Nephron (organoid): ENCODE measurements around the gene DCLRE1A.
"Not testable (repeated sequence)": the region's sequence is repeated elsewhere in the genome, so short reads cannot be mapped to it uniquely, and the experiment has no call there.

ENCODE experiments used
- H3K27ac Mint-ChIP-seq, 3 experiments: 2 replicates each; pipeline ENCODE4 v1.8.0; 2020; ENCODE audit warnings: mixed read lengths in 3 of 3, mild to moderate bottlenecking in 2 of 3, moderate library complexity in 1 of 3
- H3K27me3 Mint-ChIP-seq: 2 replicates; pipeline ENCODE4 v1.8.0; 2021; ENCODE audit warnings: low read depth, mild to moderate bottlenecking, moderate library complexity, mixed read lengths
- H3K36me3 Mint-ChIP-seq: 2 replicates; pipeline ENCODE4 v1.8.0; 2020; ENCODE audit warnings: low read depth, mixed read lengths
- H3K4me1 Mint-ChIP-seq: 2 replicates; pipeline ENCODE4 v1.8.0; 2020; ENCODE audit warnings: mixed read lengths
- H3K4me3 Mint-ChIP-seq, 3 experiments: 2 replicates each; pipeline ENCODE4 v1.8.0; 2020; ENCODE audit warnings: mild to moderate bottlenecking in 3 of 3, mixed read lengths in 3 of 3, moderate library complexity in 2 of 3
- H3K9me3 Mint-ChIP-seq: 2 replicates; pipeline ENCODE4 v1.8.0; 2020; ENCODE audit warnings: mixed read lengths
- TF ChIP-seq, protein P1 (sequence below), 3 experiments: fragments of 200-600 bp; sonication (generic); IDR thresholded peaks; one replicate each; pipeline ENCODE4 v1.5.0; 2021; ENCODE audit warnings: antibody characterized with exemption in 3 of 3; ENCODE audit not compliant: unreplicated experiment in 3 of 3

DCLRE1A gene

DNA sequence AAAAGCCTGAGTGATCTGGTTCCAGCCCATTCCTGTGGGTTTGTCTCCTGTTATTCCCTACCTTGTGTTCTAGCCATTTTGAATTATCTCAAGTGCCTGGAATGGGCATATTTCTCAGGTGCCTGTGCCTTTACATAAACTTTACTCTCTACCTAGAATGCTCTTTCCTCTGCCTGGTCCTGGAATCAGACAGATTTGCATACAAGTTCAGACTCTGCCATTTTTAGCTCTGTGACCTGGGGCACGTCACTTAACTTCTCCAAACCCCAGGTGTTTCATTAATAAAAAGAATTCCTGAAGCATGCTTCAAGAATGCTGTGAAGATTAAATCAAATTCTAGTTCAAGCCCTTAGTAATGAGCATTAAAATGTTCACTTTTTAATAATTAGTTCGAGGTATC is 7.8 kb downstream of the DCLRE1A start:
- Mint-ChIP-seq H3K27ac (no peak overlapping the region), H3K4me1 (peaks cover 10% of the 10 kb centered on the region), H3K9me3 (no peaks in the 10 kb centered on the region), H3K27me3 (no peaks in the 10 kb centered on the region), H3K4me3 (no peak overlapping the region), H3K36me3 (peaks cover 10% of the 10 kb centered on the region)
- TF ChIP-seq, protein P1, sequence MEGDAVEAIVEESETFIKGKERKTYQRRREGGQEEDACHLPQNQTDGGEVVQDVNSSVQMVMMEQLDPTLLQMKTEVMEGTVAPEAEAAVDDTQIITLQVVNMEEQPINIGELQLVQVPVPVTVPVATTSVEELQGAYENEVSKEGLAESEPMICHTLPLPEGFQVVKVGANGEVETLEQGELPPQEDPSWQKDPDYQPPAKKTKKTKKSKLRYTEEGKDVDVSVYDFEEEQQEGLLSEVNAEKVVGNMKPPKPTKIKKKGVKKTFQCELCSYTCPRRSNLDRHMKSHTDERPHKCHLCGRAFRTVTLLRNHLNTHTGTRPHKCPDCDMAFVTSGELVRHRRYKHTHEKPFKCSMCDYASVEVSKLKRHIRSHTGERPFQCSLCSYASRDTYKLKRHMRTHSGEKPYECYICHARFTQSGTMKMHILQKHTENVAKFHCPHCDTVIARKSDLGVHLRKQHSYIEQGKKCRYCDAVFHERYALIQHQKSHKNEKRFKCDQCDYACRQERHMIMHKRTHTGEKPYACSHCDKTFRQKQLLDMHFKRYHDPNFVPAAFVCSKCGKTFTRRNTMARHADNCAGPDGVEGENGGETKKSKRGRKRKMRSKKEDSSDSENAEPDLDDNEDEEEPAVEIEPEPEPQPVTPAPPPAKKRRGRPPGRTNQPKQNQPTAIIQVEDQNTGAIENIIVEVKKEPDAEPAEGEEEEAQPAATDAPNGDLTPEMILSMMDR (IDR thresholded peaks at IDR 0.05; ENCODE audit: unreplicated experiment in 3 of 3) = no peak

GRCh38 chr10:113843972-113844485 is 9.9 kb downstream of the DCLRE1A start:
- Mint-ChIP-seq H3K27ac (no peak overlapping the region), H3K4me1 (peaks cover 5% of the 10 kb centered on the region), H3K4me3 (no peak overlapping the region), H3K27me3 (no peaks in the 10 kb centered on the region), H3K9me3 (no peaks in the 10 kb centered on the region), H3K36me3 (peaks cover 18% of the 10 kb centered on the region)
- TF ChIP-seq, protein P1 (IDR thresholded peaks at IDR 0.05; ENCODE audit: unreplicated experiment in 3 of 3) = no peak

GRCh38 chr10:113842171-113842570 is 11.7 kb downstream of the DCLRE1A start:
- Mint-ChIP-seq H3K36me3 (peaks cover 18% of the 10 kb centered on the region), H3K27me3 (no peaks in the 10 kb centered on the region), H3K27ac (no peak overlapping the region), H3K9me3 (no peaks in the 10 kb centered on the region), H3K4me1 (no peaks in the 10 kb centered on the region), H3K4me3 (no peak overlapping the region)
- TF ChIP-seq, protein P1 (IDR thresholded peaks at IDR 0.05; ENCODE audit: unreplicated experiment in 3 of 3) = no peak

DNA sequence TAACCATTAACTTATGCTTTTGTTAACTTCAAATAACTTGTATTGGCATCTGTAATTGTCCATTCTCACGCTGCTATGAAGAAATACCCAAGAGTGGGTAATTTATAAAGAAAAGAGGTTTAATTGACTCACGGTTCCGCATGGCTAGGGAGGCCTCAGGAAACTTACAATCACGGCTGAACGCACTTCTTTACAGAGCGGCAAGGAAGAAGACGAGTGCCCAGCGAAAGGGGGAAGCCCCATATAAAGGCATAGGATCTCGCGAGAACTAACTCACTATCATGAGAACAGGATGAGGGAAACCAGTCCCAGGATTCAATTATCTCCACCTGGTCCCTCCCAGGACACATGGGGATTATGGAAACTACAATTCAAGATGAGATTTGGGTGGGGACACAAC is 25.3 kb downstream of the DCLRE1A start:
- not testable (repeated sequence) for H3K27me3 Mint-ChIP-seq, H3K36me3 Mint-ChIP-seq, H3K27ac Mint-ChIP-seq, H3K4me3 Mint-ChIP-seq, H3K4me1 Mint-ChIP-seq, H3K9me3 Mint-ChIP-seq

DNA sequence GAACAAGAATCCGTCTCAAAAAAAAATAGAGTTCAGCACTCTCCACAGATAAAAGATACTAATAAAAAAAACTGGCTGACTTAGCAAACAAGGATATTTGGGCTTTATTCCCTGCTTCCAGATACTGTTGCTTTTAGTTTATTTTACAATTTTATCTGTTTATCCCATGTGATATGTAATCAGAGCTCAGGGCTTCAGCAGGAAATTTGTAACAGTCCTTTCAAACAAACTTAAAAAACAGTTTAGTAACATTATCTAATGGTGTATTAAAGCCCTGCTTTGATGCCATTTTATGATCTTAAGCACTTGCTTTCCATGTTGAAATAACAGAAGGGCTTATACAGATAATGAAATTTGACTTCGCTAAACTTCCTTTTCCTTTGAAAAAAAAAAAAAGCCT is 28.1 kb downstream of the DCLRE1A start:
- TF ChIP-seq, protein P1 (IDR thresholded peaks at IDR 0.05; ENCODE audit: unreplicated experiment in 3 of 3) = no peak
- Mint-ChIP-seq H3K9me3 (no peaks in the 10 kb centered on the region), H3K4me3 (no peak overlapping the region), H3K27ac (no peak overlapping the region), H3K36me3 (no peaks in the 10 kb centered on the region), H3K27me3 (no peaks in the 10 kb centered on the region), H3K4me1 (no peaks in the 10 kb centered on the region)

DNA sequence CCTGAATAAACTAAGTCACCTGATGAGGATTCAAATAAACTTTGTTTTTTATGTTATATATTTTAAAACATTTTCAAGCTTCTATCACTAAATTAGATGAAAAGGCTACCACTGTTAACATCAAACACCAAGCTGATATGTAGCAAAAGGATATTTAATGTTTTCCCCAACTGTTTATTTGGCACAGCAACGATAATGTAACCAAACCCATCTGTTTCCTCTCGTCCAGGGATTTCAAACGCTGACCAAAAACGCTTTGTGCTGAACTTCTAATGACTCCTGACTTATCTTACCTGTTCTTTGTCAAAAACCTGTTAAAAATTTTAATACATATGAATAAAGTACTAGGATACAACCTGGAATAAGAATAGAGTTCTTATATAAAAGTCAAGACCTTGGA is 30.5 kb downstream of the DCLRE1A start:
- H3K27ac Mint-ChIP-seq = no peak overlapping the region
- H3K36me3 Mint-ChIP-seq = no peaks in the 10 kb centered on the region
- no peak overlapping the region for H3K4me3 Mint-ChIP-seq
- H3K4me1 Mint-ChIP-seq = no peaks in the 10 kb centered on the region
- H3K9me3 Mint-ChIP-seq = no peaks in the 10 kb centered on the region
- TF ChIP-seq, protein P1 (IDR thresholded peaks at IDR 0.05; ENCODE audit: unreplicated experiment in 3 of 3) = no peak
- no peaks in the 10 kb centered on the region for H3K27me3 Mint-ChIP-seq
